Measurements from ENCODE around the gene DMAC2L. TPM values are rescaled to one million over a fixed set of nuclear protein-coding genes. Genes with fewer than 3 reads are reported as not detected.

The DMAC2L gene
- total RNA-seq, 2 donors from 2014 or later, result 5.6 to 12.3 TPM

GRCh38 chr14:50335989-50336824 lies 24.1 kb downstream of the DMAC2L start:
- no peak for TF ChIP-seq CTCF (IDR thresholded peaks at IDR 0.05)
- Histone ChIP-seq H3K4me1 (ENCODE audit: control insufficient read depth in 1 of 2, low read depth in 2 of 2) (peaks cover 5 to 15% of the 10 kb centered on the region in 2 donors), H3K36me3 (no peaks in the 10 kb centered on the region), H3K27me3 (replicated peaks; ENCODE audit: insufficient read depth) (no peaks in the 10 kb centered on the region), H3K4me3 (no peak overlapping the region), H3K27ac (no peak overlapping the region), H3K9me3 (no peaks in the 10 kb centered on the region)
- DNase-seq (ENCODE audit: low spot score) (no peak), ATAC-seq (ENCODE audit: insufficient number of reproducible peaks, low FRiP score, low read depth) (no peak)

GRCh38 chr14:50338587-50338986 lies 26.5 kb downstream of the DMAC2L start:
- no peak for DNase-seq (ENCODE audit: low spot score)
- Histone ChIP-seq H3K4me1 (ENCODE audit: control insufficient read depth in 1 of 2, low read depth in 2 of 2) (peaks cover 10 to 30% of the 10 kb centered on the region in 2 donors), H3K27me3 (replicated peaks; ENCODE audit: insufficient read depth) (no peaks in the 10 kb centered on the region), H3K9me3 (no peaks in the 10 kb centered on the region), H3K27ac (no peak overlapping the region), H3K4me3 (no peak overlapping the region), H3K36me3 (no peaks in the 10 kb centered on the region)
- no peak for ATAC-seq (ENCODE audit: insufficient number of reproducible peaks, low FRiP score, low read depth)
- TF ChIP-seq CTCF (IDR thresholded peaks at IDR 0.05), result no peak

GRCh38 chr14:50339178-50339804 lies 27.2 kb downstream of the DMAC2L start:
- no peak for TF ChIP-seq CTCF (IDR thresholded peaks at IDR 0.05)
- ATAC-seq (ENCODE audit: insufficient number of reproducible peaks, low FRiP score, low read depth), result no peak
- H3K27me3 ChIP-seq (replicated peaks; ENCODE audit: insufficient read depth), result no peaks in the 10 kb centered on the region
- no peak overlapping the region for H3K27ac ChIP-seq
- no peaks in the 10 kb centered on the region for H3K9me3 ChIP-seq
- no peak overlapping the region for H3K4me3 ChIP-seq
- DNase-seq (ENCODE audit: low spot score), result no peak
- peaks cover 10 to 32% of the 10 kb centered on the region in 2 donors for H3K4me1 ChIP-seq (ENCODE audit: control insufficient read depth in 1 of 2, low read depth in 2 of 2)
- H3K36me3 ChIP-seq, result no peaks in the 10 kb centered on the region

- Histone ChIP-seq H3K4me1 (ENCODE audit: control insufficient read depth in 1 of 2, low read depth in 2 of 2) (peaks cover 10 to 29% of the 10 kb centered on the region in 2 donors), H3K36me3 (no peaks in the 10 kb centered on the region), H3K27ac (no peak overlapping the region), H3K4me3 (no peak overlapping the region), H3K9me3 (no peaks in the 10 kb centered on the region), H3K27me3 (replicated peaks; ENCODE audit: insufficient read depth) (no peaks in the 10 kb centered on the region)
- ATAC-seq (ENCODE audit: insufficient number of reproducible peaks, low FRiP score, low read depth) (no peak), DNase-seq (ENCODE audit: low spot score) (no peak)
- TF ChIP-seq CTCF (IDR thresholded peaks at IDR 0.05), result no peak
These were observed 27.9 kb downstream of the DMAC2L start for GRCh38 chr14:50340045-50340444.

- no peaks in the 10 kb centered on the region for H3K27me3 ChIP-seq (replicated peaks; ENCODE audit: insufficient read depth)
- no peaks in the 10 kb centered on the region for H3K36me3 ChIP-seq
- H3K9me3 ChIP-seq, result no peaks in the 10 kb centered on the region
- no peak overlapping the region for H3K4me3 ChIP-seq
- H3K27ac ChIP-seq, result no peak overlapping the region
- peaks cover 10 to 20% of the 10 kb centered on the region in 2 donors for H3K4me1 ChIP-seq (ENCODE audit: control insufficient read depth in 1 of 2, low read depth in 2 of 2)
- no peak for TF ChIP-seq CTCF (IDR thresholded peaks at IDR 0.05)
- DNase-seq (ENCODE audit: low spot score) (no peak), ATAC-seq (ENCODE audit: insufficient number of reproducible peaks, low FRiP score, low read depth) (no peak)
These were observed 28.8 kb downstream of the DMAC2L start for GRCh38 chr14:50340963-50341362.

Data from thoracic aorta (tissue), 2 donors.